AG04449 (cell line): ENCODE data around the gene SLC6A4.
"Not testable (repeated sequence)": the region's sequence is repeated elsewhere in the genome, so short reads cannot be mapped to it uniquely, and the experiment has no call there.

Source experiments
- CTCF ChIA-PET: fragments of 350-600 bp; formaldehyde crosslinking; extraction: SDS; loops from one replicate; lab custom pipeline; 2021; ENCODE audit warnings: antibody characterized with exemption; lab: Yijun Ruan, JAX
- POLR2A ChIA-PET: fragments of 400-600, 350-600 bp; formaldehyde crosslinking; extraction: SDS; loops from one replicate; lab custom pipeline; 2020; ENCODE audit warnings: antibody characterized with exemption, inconsistent platforms; lab: Yijun Ruan, JAX
- DNase-seq: peaks from one replicate; pipeline ENCODE4 v3.0.0-alpha.2; 2010; ENCODE audit warnings: low read depth, low spot score
- H3K4me3 ChIP-seq: 2 replicates; pipeline ENCODE4 v1.5.1; 2011; ENCODE audit warnings: low read depth, mild to moderate bottlenecking, control low read depth, low read length
- TF ChIP-seq, protein P1 (sequence below): IDR thresholded peaks from one replicate; pipeline ENCODE4 v1.5.1; 2011; ENCODE audit warnings: mild to moderate bottlenecking, moderate library complexity, low read length, control low read depth, inconsistent platforms; ENCODE audit not compliant: insufficient read depth; ENCODE audit errors: missing control alignments

The SLC6A4 gene

GRCh38 chr17:30232015-30232823 is 3.3 kb downstream of the SLC6A4 start:
- ChIA-PET CTCF (interaction anchor here (0.6 to 1.2 kb wide), 2 partner anchors 116 to 136 kb away, joined by 3 to 4 read pairs; no protein-coding TSS in a partner anchor), POLR2A (no interaction called here)

GRCh38 chr17:30230596-30231125 is 4.8 kb downstream of the SLC6A4 start:
- H3K4me3 ChIP-seq: no peak overlapping the region
- POLR2A ChIA-PET: no interaction called here
- TF ChIP-seq, protein P1, sequence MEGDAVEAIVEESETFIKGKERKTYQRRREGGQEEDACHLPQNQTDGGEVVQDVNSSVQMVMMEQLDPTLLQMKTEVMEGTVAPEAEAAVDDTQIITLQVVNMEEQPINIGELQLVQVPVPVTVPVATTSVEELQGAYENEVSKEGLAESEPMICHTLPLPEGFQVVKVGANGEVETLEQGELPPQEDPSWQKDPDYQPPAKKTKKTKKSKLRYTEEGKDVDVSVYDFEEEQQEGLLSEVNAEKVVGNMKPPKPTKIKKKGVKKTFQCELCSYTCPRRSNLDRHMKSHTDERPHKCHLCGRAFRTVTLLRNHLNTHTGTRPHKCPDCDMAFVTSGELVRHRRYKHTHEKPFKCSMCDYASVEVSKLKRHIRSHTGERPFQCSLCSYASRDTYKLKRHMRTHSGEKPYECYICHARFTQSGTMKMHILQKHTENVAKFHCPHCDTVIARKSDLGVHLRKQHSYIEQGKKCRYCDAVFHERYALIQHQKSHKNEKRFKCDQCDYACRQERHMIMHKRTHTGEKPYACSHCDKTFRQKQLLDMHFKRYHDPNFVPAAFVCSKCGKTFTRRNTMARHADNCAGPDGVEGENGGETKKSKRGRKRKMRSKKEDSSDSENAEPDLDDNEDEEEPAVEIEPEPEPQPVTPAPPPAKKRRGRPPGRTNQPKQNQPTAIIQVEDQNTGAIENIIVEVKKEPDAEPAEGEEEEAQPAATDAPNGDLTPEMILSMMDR: no peak
- DNase-seq: no peak
- CTCF ChIA-PET: no interaction called here

More at GRCh38 chr17:30232015-30232823, 3.3 kb downstream of the SLC6A4 start:
- no peak overlapping the region for H3K4me3 ChIP-seq
- TF ChIP-seq, protein P1: no peak
- no peak for DNase-seq

DNA sequence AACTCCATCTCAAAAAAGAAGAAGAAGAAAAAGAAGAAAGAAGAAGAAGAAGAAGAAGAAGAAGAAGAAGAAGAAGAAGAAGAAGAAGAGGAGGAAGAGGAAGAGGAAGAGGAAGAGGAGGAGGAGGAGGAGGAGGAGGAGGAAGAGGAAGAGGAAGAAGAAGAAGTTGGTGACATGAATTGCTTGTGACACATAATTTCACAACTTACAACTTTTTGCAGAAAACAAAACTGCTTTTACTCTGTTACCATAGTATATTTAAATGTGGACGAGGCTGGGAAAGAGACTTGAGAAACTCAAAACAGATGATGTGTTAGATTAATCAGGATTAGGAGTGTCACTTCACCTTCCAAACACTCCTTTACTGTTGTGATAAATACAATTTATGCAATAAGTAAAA is 5.5 kb downstream of the SLC6A4 start:
- POLR2A ChIA-PET, DNase-seq, CTCF ChIA-PET, H3K4me3 ChIP-seq: not testable (repeated sequence)

DNA sequence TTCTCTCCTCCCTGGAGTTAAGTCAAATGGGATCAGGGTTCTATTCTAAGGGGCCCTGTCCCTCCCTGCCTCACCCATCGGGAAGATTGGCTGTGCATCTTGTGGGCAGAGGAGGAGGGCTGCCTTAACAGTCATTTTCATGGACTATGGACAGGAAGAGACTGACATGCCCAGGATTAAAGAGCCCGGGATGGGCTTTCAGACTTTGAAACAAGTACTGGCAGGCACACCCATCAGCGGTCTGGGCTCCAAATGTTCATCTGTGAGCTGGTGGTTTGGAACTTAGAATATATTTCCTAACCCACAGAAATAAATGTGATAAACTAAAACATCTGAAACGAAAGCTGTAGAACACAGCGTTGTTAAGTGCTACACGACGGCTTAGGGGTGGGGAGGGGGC is 6.5 kb downstream of the SLC6A4 start:
- DNase-seq: no peak
- CTCF ChIA-PET: no interaction called here
- no peak overlapping the region for H3K4me3 ChIP-seq
- POLR2A ChIA-PET: interaction anchor here (0.6 kb wide), 1 partner anchor 15 kb away, joined by 4 read pairs; no protein-coding TSS in a partner anchor
- TF ChIP-seq, protein P1: no peak

GRCh38 chr17:30228011-30228410 is 7.5 kb downstream of the SLC6A4 start:
- CTCF ChIA-PET: no interaction called here
- DNase-seq: no peak
- H3K4me3 ChIP-seq: no peak overlapping the region
- POLR2A ChIA-PET: no interaction called here
- TF ChIP-seq, protein P1: no peak

GRCh38 chr17:30226878-30227277 is 8.6 kb downstream of the SLC6A4 start:
- CTCF ChIA-PET: interaction anchor here (1.1 kb wide), 1 partner anchor 102 kb away, joined by 3 read pairs; no protein-coding TSS in a partner anchor
- no peak overlapping the region for H3K4me3 ChIP-seq
- POLR2A ChIA-PET: no interaction called here
- no peak for DNase-seq
- TF ChIP-seq, protein P1: no peak
